Lung microvascular endothelial cell (primary cell): ENCODE data around the gene GCFC2. TPM values are rescaled to one million over a fixed set of nuclear protein-coding genes. Genes with fewer than 3 reads are reported as not detected.
"Not testable (repeated sequence)": the region's sequence is repeated elsewhere in the genome, so short reads cannot be mapped to it uniquely, and the experiment has no call there.

Experiments used
- DNase-seq, 2 donors: peaks; one replicate each; pipeline versions ENCODE4 v3.0.0 to v3.0.0-alpha.2; 2010; ENCODE audit warnings: low read depth in 2 of 2
- total RNA-seq: library from RNA; depleted of rRNA; stranded (reverse); fragments of >200 nt; gene quantifications from 2 replicates; pipeline ENCODE4 v1.2.1, GENCODE V29; 2014

GCFC2 gene
- total RNA-seq, 1 donor from 2014 or later = 14.1 TPM

- DNase-seq = no peak
These were observed 30.3 kb downstream of the GCFC2 start for GRCh38 chr2:75680402-75680801.

GRCh38 chr2:75679556-75679955 lies 31.2 kb downstream of the GCFC2 start:
- peak in 1 of 2 donors; percentile 27 for DNase-seq

- no peak for DNase-seq
These were observed 34.3 kb downstream of the GCFC2 start for GRCh38 chr2:75676464-75676863.

- DNase-seq = no peak
These were observed 34.8 kb downstream of the GCFC2 start for GRCh38 chr2:75675908-75676307.

- not testable (repeated sequence) for DNase-seq
These were observed 35.3 kb downstream of the GCFC2 start for GRCh38 chr2:75675423-75675822.

- DNase-seq = no peak
These were observed 42.8 kb downstream of the GCFC2 start for GRCh38 chr2:75667884-75668283.

- DNase-seq = no peak
These were observed 43.8 kb downstream of the GCFC2 start for GRCh38 chr2:75666911-75667310.

GRCh38 chr2:75657798-75658197 lies 52.9 kb downstream of the GCFC2 start:
- DNase-seq = no peak

GRCh38 chr2:75656563-75656962 lies 54.2 kb downstream of the GCFC2 start:
- no peak for DNase-seq

GRCh38 chr2:75655861-75656260 lies 54.9 kb downstream of the GCFC2 start:
- no peak for DNase-seq

GRCh38 chr2:75654012-75654411 lies 56.7 kb downstream of the GCFC2 start:
- no peak for DNase-seq

- DNase-seq = no peak
These were observed 62.9 kb downstream of the GCFC2 start for GRCh38 chr2:75647771-75648170.

GRCh38 chr2:75646583-75647425 lies 63.9 kb downstream of the GCFC2 start, which contains the start of gene MRPL19:
Gene MRPL19 (plus strand): TSS chr2:75646783. CDS start chr2:75646808, 25 bp downstream.
- DNase-seq = peak; percentile 93 to 95

GRCh38 chr2:75646090-75646582 lies 64.6 kb downstream of the GCFC2 start:
- DNase-seq = no peak

GRCh38 chr2:75645643-75646042 lies 65.1 kb downstream of the GCFC2 start:
- DNase-seq = no peak

GRCh38 chr2:75643980-75644379 lies 66.7 kb downstream of the GCFC2 start:
- DNase-seq = no peak

- DNase-seq = no peak
These were observed 69.1 kb downstream of the GCFC2 start for GRCh38 chr2:75641587-75641986.

GRCh38 chr2:75640621-75641121 lies 70.0 kb downstream of the GCFC2 start:
- peak; percentile 88 to 95 for DNase-seq

GRCh38 chr2:75637568-75637967 lies 73.1 kb downstream of the GCFC2 start:
- no peak for DNase-seq

- no peak for DNase-seq
These were observed 75.8 kb downstream of the GCFC2 start for GRCh38 chr2:75634945-75635344.

GRCh38 chr2:75633620-75634019 lies 77.1 kb downstream of the GCFC2 start:
- DNase-seq = no peak

- DNase-seq = no peak
These were observed 77.9 kb downstream of the GCFC2 start for GRCh38 chr2:75632813-75633212.
